ENCODE measurements around the gene SLC6A9. TPM values are rescaled to one million over a fixed set of nuclear protein-coding genes. Genes with fewer than 3 reads are reported as not detected.
A peak's percentile ranks its signal among the peaks of the same experiment; 100 is the strongest.

The SLC6A9 gene
- total RNA-seq, 4 donors from 2014 or later: 0.16 to 0.63 (median 0.29) TPM; not detected in 1

- Histone ChIP-seq H3K4me3 (no peak overlapping the region), H3K27me3 (no peaks in the 10 kb centered on the region), H3K9me3 (no peaks in the 10 kb centered on the region), H3K27ac (no peak overlapping the region), H3K36me3 (no peaks in the 10 kb centered on the region), H3K4me1 (peaks cover 5 to 12% of the 10 kb centered on the region in 2 donors)
- TF ChIP-seq, protein P1, sequence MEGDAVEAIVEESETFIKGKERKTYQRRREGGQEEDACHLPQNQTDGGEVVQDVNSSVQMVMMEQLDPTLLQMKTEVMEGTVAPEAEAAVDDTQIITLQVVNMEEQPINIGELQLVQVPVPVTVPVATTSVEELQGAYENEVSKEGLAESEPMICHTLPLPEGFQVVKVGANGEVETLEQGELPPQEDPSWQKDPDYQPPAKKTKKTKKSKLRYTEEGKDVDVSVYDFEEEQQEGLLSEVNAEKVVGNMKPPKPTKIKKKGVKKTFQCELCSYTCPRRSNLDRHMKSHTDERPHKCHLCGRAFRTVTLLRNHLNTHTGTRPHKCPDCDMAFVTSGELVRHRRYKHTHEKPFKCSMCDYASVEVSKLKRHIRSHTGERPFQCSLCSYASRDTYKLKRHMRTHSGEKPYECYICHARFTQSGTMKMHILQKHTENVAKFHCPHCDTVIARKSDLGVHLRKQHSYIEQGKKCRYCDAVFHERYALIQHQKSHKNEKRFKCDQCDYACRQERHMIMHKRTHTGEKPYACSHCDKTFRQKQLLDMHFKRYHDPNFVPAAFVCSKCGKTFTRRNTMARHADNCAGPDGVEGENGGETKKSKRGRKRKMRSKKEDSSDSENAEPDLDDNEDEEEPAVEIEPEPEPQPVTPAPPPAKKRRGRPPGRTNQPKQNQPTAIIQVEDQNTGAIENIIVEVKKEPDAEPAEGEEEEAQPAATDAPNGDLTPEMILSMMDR (IDR thresholded peaks at IDR 0.05 in 4 of 5, conservative IDR thresholded peaks at IDR 0.05 in 1 of 5): no peak
- no peak for TF ChIP-seq POLR2A (IDR thresholded peaks at IDR 0.05)
- no peak for ATAC-seq
- DNase-seq: no peak
- in situ Hi-C loops (cut with MboI; ENCODE audit: low sequenced_read_pairs in 4 of 4) (loop anchor here in 3 of 4 donors (25.0 kb wide), 2 partner anchors 264 to 489 kb away; partner anchors contain the start of gene PTPRF (in 2 of the 3)), intact Hi-C loops (cut with DNase I; ENCODE audit: low total_unique reads) (no loop called here)
Observed at GRCh38 chr1:44025816-44026215, 5.4 kb downstream of the SLC6A9 start.

- Histone ChIP-seq H3K27ac (no peak overlapping the region), H3K4me3 (no peak overlapping the region), H3K9me3 (no peaks in the 10 kb centered on the region), H3K4me1 (peaks cover 5 to 8% of the 10 kb centered on the region in 2 donors), H3K27me3 (no peaks in the 10 kb centered on the region), H3K36me3 (no peaks in the 10 kb centered on the region)
- TF ChIP-seq, protein P1 (IDR thresholded peaks at IDR 0.05 in 4 of 5, conservative IDR thresholded peaks at IDR 0.05 in 1 of 5): no peak
- no peak for TF ChIP-seq POLR2A (IDR thresholded peaks at IDR 0.05)
- DNase-seq (no peak), ATAC-seq (no peak)
- in situ Hi-C loops (cut with MboI; ENCODE audit: low sequenced_read_pairs in 4 of 4): loop anchor here in 3 of 4 donors (25.0 kb wide), 2 partner anchors 263 to 488 kb away; partner anchors contain the start of gene PTPRF (in 2 of the 3)
- intact Hi-C loops (cut with DNase I; ENCODE audit: low total_unique reads): no loop called here
Observed at GRCh38 chr1:44024903-44025525, 6.2 kb downstream of the SLC6A9 start.

GRCh38 chr1:44024031-44024902, 7.0 kb downstream of the SLC6A9 start:
- TF ChIP-seq, protein P1 (IDR thresholded peaks at IDR 0.05 in 4 of 5, conservative IDR thresholded peaks at IDR 0.05 in 1 of 5): no peak
- TF ChIP-seq POLR2A (IDR thresholded peaks at IDR 0.05): no peak
- in situ Hi-C loops (cut with MboI; ENCODE audit: low sequenced_read_pairs in 4 of 4): no loop called here
- intact Hi-C loops (cut with DNase I; ENCODE audit: low total_unique reads): no loop called here
- Histone ChIP-seq H3K36me3 (no peaks in the 10 kb centered on the region), H3K4me1 (peaks cover 2 to 5% of the 10 kb centered on the region in 2 donors), H3K9me3 (no peaks in the 10 kb centered on the region), H3K27me3 (no peaks in the 10 kb centered on the region), H3K27ac (no peak overlapping the region), H3K4me3 (no peak overlapping the region)
- ATAC-seq (no peak), DNase-seq (no peak)

DNA sequence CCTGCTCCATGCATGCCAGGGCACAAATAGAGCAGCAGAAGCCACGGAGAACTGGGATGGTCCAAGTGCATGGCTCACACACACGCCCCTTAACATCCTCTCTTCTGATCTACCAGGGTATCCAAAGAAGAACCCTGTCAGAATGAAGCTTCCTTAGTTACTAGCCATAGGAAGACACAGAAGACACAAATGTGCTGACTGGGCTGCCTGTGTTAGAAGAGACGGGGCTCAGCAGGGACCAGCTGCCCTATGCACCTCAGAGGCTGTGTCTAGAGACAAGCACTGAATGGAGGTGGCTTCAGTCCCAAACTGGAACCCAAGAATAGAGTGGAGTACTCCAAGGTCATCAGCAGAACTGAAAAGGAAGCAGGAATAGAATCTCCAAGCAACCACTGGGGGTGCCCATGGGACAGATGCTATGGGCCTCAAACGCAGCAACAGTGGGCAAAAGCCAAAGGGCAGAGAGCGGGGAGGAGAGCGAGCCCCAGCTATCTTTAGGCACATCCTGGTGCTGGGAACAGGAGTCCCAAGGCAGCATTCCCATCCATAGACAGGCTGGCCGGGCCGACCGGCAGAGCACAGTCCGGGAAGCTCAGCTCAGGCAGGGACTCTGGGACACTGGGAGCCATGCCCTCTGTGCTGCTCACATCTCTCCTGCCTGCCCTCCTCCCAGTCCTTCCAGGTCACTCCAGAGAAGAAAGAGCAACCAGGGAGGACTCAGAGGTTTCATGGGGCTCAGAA, 9.5 kb downstream of the SLC6A9 start:
- Histone ChIP-seq H3K27me3 (no peaks in the 10 kb centered on the region), H3K4me1 (no peaks in the 10 kb centered on the region), H3K36me3 (no peaks in the 10 kb centered on the region), H3K9me3 (no peaks in the 10 kb centered on the region), H3K4me3 (no peak overlapping the region), H3K27ac (peak overlapping the region in 1 of 4 donors; percentile 42)
- no peak for DNase-seq
- in situ Hi-C loops (cut with MboI; ENCODE audit: low sequenced_read_pairs in 4 of 4) (no loop called here), intact Hi-C loops (cut with DNase I; ENCODE audit: low total_unique reads) (no loop called here)
- TF ChIP-seq POLR2A (IDR thresholded peaks at IDR 0.05): no peak
- TF ChIP-seq, protein P1 (IDR thresholded peaks at IDR 0.05 in 4 of 5, conservative IDR thresholded peaks at IDR 0.05 in 1 of 5): no peak
- ATAC-seq: peak in 1 of 2 donors; percentile 53

Data from gastrocnemius medialis (tissue), 4 donors.